Lower lobe of right lung (tissue), 2 donors: Measurements from ENCODE around the gene TXN. TPM values are rescaled to one million over a fixed set of nuclear protein-coding genes. Genes with fewer than 3 reads are reported as not detected.

ENCODE experiments used
- ATAC-seq, 2 donors: fragments of 200-7000 bp; cut with Tn5 transposase; one replicate each; pipeline ENCODE4 v1.9.1; 2020 to 2022; ENCODE audit warnings: mild to moderate bottlenecking in 2 of 2, moderate library complexity in 2 of 2
- DNase-seq: peaks from one replicate; pipeline ENCODE4 v3.0.0-alpha.2; 2020
- H3K27ac ChIP-seq: fragments of 200-600 bp; one replicate; pipeline ENCODE4 v1.8.0; 2022
- H3K27me3 ChIP-seq: fragments of 200-600 bp; one replicate; pipeline ENCODE4 v1.8.0; 2022; ENCODE audit warnings: low read depth
- H3K36me3 ChIP-seq: fragments of 200-600 bp; one replicate; pipeline ENCODE4 v1.8.0; 2022; ENCODE audit warnings: mild to moderate bottlenecking
- H3K4me1 ChIP-seq: fragments of 200-600 bp; one replicate; pipeline ENCODE4 v1.8.0; 2022
- H3K4me3 ChIP-seq: fragments of 200-600 bp; one replicate; pipeline ENCODE4 v1.8.0; 2022; ENCODE audit warnings: mild to moderate bottlenecking
- H3K9me3 ChIP-seq: fragments of 200-600 bp; one replicate; pipeline ENCODE4 v1.8.0; 2022
- intact Hi-C: fragments of 100-400 bp; cut with DNase I; formaldehyde crosslinking; loops from one replicate; pipeline ENCODE4 v1.11.0; 2022
- total RNA-seq: library from RNA; stranded (reverse); fragmentation: NEBNext Ultra II Directional; extraction: Animal tissue kit (Norgen Biotek cat#: 25700); gene quantifications from one replicate; pipeline ENCODE4 v1.2.1, GENCODE V29; 2021
- TF ChIP-seq, protein P1 (sequence below): fragments of 200-600 bp; IDR thresholded peaks from one replicate; pipeline ENCODE4 v1.8.0; 2022; ENCODE audit warnings: antibody characterized with exemption, mild to moderate bottlenecking
- donor health status: DM: no; HTN: yes; CAD: no; lungs with severe emphysema.

Gene TXN
- total RNA-seq, 1 donor from 2014 or later, result 170 TPM

DNA sequence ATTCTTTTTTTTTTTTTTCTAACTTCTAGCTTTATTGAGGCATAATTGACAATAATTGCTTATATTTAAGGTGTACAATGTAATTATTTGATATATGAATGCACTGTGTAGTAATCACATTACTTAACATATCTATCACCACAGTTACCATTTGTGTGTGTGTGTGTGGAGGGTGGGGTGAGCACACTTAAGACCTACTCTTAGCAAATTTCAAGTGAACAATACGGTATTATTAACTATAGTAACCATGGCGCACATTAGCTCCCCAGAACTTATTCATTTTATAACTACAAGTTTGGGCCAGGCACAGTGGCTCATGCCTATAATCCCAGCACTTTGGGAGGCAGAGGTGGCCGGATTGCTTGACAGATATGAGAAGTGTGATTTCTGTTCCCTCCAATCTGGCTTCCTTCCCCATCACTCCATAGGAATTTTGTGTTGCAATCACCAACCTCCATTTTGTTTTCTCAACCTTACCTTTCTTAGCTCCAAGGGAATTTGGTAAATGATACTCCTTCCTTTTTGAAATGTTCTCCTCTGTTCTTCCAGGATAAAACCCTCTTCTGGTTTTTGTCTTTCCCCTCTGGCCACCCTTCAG, 14.9 kb downstream of the TXN start:
- ATAC-seq (peak in 1 of 2 donors; percentile 22), DNase-seq (no peak)
- TF ChIP-seq, protein P1, sequence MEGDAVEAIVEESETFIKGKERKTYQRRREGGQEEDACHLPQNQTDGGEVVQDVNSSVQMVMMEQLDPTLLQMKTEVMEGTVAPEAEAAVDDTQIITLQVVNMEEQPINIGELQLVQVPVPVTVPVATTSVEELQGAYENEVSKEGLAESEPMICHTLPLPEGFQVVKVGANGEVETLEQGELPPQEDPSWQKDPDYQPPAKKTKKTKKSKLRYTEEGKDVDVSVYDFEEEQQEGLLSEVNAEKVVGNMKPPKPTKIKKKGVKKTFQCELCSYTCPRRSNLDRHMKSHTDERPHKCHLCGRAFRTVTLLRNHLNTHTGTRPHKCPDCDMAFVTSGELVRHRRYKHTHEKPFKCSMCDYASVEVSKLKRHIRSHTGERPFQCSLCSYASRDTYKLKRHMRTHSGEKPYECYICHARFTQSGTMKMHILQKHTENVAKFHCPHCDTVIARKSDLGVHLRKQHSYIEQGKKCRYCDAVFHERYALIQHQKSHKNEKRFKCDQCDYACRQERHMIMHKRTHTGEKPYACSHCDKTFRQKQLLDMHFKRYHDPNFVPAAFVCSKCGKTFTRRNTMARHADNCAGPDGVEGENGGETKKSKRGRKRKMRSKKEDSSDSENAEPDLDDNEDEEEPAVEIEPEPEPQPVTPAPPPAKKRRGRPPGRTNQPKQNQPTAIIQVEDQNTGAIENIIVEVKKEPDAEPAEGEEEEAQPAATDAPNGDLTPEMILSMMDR, result no peak
- H3K27ac ChIP-seq, result no peak overlapping the region
- peaks cover 41% of the 10 kb centered on the region for H3K36me3 ChIP-seq
- no peaks in the 10 kb centered on the region for H3K27me3 ChIP-seq
- intact Hi-C loops, result no loop called here
- H3K9me3 ChIP-seq, result no peaks in the 10 kb centered on the region
- H3K4me3 ChIP-seq, result no peak overlapping the region
- H3K4me1 ChIP-seq, result no peaks in the 10 kb centered on the region

DNA sequence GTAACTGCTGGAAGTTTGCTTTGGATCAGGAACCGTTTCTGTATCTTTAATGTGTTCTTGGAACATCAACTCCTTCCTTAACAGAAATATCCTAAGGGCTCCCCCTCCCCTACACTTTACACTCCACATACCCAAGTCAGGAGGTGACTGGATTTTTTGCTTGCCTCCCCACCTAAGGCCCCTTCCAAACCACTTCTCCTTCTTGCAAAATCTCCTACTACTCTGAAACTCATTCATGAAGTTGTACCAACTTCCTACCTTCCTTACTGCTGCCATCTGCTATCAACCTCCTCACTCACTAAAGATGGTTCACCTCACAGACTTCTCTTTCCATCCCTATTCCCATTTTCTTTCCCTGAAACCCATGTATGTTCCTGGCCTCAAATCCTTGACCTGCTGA, 16.1 kb downstream of the TXN start:
- Histone ChIP-seq H3K27ac (no peak overlapping the region), H3K27me3 (no peaks in the 10 kb centered on the region), H3K36me3 (peaks cover 29% of the 10 kb centered on the region), H3K4me1 (no peaks in the 10 kb centered on the region), H3K9me3 (no peaks in the 10 kb centered on the region), H3K4me3 (no peak overlapping the region)
- intact Hi-C loops, result no loop called here
- ATAC-seq, result no peak
- TF ChIP-seq, protein P1, result no peak
- no peak for DNase-seq

DNA sequence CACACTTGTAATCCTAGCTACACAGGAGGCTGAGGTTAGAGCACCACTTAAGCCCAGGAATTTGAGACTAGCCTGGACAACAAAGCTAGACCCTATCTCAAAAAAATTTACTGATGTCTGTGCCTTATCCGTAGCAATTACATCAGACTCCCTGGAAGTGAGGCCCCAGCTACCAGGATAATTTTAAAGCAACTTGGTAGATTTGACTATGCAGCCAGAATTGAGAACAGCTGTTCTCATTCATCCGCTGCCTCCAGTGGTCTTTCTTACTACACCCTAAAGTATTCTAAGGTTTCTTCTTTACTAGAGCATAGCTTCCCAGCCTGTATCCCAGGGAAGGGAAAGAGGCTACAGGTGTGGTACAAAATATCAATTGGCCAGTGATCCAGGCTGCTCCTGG, 28.0 kb downstream of the TXN start:
- H3K27ac ChIP-seq, result no peak overlapping the region
- H3K27me3 ChIP-seq, result no peaks in the 10 kb centered on the region
- no peak overlapping the region for H3K4me3 ChIP-seq
- no peaks in the 10 kb centered on the region for H3K9me3 ChIP-seq
- DNase-seq (no peak), ATAC-seq (no peak)
- intact Hi-C loops, result no loop called here
- H3K4me1 ChIP-seq, result no peaks in the 10 kb centered on the region
- H3K36me3 ChIP-seq, result no peaks in the 10 kb centered on the region
- TF ChIP-seq, protein P1, result no peak

DNA sequence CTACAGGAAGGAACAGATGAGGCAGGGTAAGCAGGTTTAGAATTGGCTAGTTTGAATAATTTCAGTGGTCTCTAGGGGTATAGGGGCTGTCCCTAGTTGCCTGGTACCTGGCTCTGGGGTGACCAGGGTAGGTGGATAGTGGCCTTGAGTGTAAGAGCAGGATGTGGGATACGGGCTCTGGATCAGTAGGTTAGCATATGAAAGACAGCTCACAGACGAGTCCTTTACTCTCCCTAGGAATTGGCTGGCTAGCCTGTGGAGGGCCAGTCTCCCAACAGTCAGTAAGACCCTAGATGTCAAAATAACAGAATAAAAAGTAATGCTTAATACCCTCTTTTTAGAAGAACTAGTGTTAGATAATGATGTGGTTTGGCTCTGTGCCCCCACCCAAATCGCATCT, 31.7 kb downstream of the TXN start:
- no peaks in the 10 kb centered on the region for H3K27me3 ChIP-seq
- DNase-seq, result no peak
- TF ChIP-seq, protein P1, result no peak

DNA sequence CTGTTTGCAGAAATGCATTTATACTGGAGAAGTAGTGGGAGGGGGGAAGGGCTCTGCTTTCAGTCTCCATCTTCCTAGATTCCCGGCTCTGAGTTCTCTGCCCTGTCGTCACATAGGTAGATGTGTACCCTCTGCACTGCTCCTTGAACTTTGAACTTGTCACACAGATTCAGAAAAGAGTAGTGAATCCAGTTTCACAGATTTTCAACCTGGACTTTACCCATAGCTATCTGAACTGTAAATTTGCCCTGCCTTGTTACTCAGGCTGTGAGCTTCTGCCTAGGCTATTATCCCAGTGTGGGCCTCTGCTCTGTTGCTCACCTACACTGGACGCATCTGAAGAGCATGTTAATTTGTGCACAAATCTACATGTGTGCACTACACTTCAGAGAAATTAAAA, 35.5 kb downstream of the TXN start:
- H3K4me1 ChIP-seq, result peaks cover 8% of the 10 kb centered on the region
- ATAC-seq, result no peak
- DNase-seq, result no peak
- H3K9me3 ChIP-seq, result no peaks in the 10 kb centered on the region
- no peaks in the 10 kb centered on the region for H3K36me3 ChIP-seq
- no peak overlapping the region for H3K4me3 ChIP-seq
- intact Hi-C loops, result no loop called here
- H3K27ac ChIP-seq, result no peak overlapping the region
- TF ChIP-seq, protein P1, result no peak
- H3K27me3 ChIP-seq, result no peaks in the 10 kb centered on the region

More for the DNA sequence above, 31.7 kb downstream of the TXN start:
- intact Hi-C loops, result no loop called here
- Histone ChIP-seq H3K4me3 (no peak overlapping the region), H3K27ac (no peak overlapping the region), H3K4me1 (no peaks in the 10 kb centered on the region), H3K9me3 (no peaks in the 10 kb centered on the region), H3K36me3 (no peaks in the 10 kb centered on the region)
- ATAC-seq, result no peak
